Measurements from ENCODE around the gene ZNF319. TPM values are rescaled to one million over a fixed set of nuclear protein-coding genes. Genes with fewer than 3 reads are reported as not detected.

Gene ZNF319
- polyA plus RNA-seq, 1 donor (not counting 4 experiments of a cell fraction or from before 2014, with no cell fraction given), result 3.3 TPM

GRCh38 chr16:58000706-58001676 lies 519 bp upstream of the ZNF319 start, which contains the start of gene USB1:
Gene USB1 (plus strand): TSS chr16:58001407. CDS start chr16:58001484, 77 bp downstream.
- peak within 1 kb of the TSS; percentile 76 for H3K9ac ChIP-seq (ENCODE audit: control insufficient read depth, extremely low read depth, insufficient read depth, low read length)
- no peaks in the 10 kb centered on the region for H4K20me1 ChIP-seq (ENCODE audit: control insufficient read depth, extremely low read depth, insufficient read depth, low read length)
- DNase-seq (ENCODE audit: low read depth, low spot score) (peak; percentile 60), FAIRE-seq (no peak)
- peak within 1 kb of the TSS; percentile 90 for H2AFZ ChIP-seq (ENCODE audit: control insufficient read depth, low read length)
- H3K27me3 ChIP-seq (ENCODE audit: control insufficient read depth, extremely low read depth, insufficient read depth, low read length), result no peaks in the 10 kb centered on the region
- H3K9me3 ChIP-seq (ENCODE audit: control insufficient read depth, low read depth, low read length), result no peaks in the 10 kb centered on the region
- peak within 1 kb of the TSS; percentile 54 for H3K27ac ChIP-seq (ENCODE audit: control insufficient read depth, insufficient read depth, low read length)
- TF ChIP-seq EZH2 (IDR thresholded peaks at IDR 0.05; ENCODE audit: low read length) (no peak), CTCF (optimal IDR thresholded peaks at IDR 0.05 in 1 of 3, IDR thresholded peaks at IDR 0.05 in 1 of 3, conservative IDR thresholded peaks at IDR 0.05 in 1 of 3; ENCODE audit: extremely low read depth in 1 of 3, insufficient read depth in 2 of 3, low read length in 3 of 3) (peak in 2 of 3 experiments; percentile 63 to 75)
- peak within 1 kb of the TSS; percentile 75 to 96 (median 81) for H3K4me3 ChIP-seq (ENCODE audit: control insufficient read depth in 2 of 3, extremely low read depth in 1 of 3, insufficient read depth in 2 of 3, low read depth in 1 of 3, low read length in 3 of 3)
- H3K36me3 ChIP-seq (ENCODE audit: control insufficient read depth in 2 of 2, extremely low read depth in 1 of 2, insufficient read depth in 2 of 2, low read length in 2 of 2), result peaks cover 11 to 14% of the 10 kb centered on the region in 2 experiments
- H3K4me2 ChIP-seq (ENCODE audit: control insufficient read depth, extremely low read depth, insufficient read depth, low read depth, low read length), result peak within 1 kb of the TSS; percentile 94
- H3K4me1 ChIP-seq (ENCODE audit: control insufficient read depth, extremely low read depth, insufficient read depth, low read length), result peaks cover 29% of the 10 kb centered on the region
- no peaks in the 10 kb centered on the region for H3K9me1 ChIP-seq (ENCODE audit: control insufficient read depth, extremely low read depth, insufficient read depth, low read length)
- H3K79me2 ChIP-seq (ENCODE audit: control insufficient read depth, insufficient read depth, low read length), result peaks cover 17% of the 10 kb centered on the region
- dilution Hi-C loops (cut with MboI; ENCODE audit: extremely low pct_ligation_motif_present, low sequenced_read_pairs), result no loop called here

DNA sequence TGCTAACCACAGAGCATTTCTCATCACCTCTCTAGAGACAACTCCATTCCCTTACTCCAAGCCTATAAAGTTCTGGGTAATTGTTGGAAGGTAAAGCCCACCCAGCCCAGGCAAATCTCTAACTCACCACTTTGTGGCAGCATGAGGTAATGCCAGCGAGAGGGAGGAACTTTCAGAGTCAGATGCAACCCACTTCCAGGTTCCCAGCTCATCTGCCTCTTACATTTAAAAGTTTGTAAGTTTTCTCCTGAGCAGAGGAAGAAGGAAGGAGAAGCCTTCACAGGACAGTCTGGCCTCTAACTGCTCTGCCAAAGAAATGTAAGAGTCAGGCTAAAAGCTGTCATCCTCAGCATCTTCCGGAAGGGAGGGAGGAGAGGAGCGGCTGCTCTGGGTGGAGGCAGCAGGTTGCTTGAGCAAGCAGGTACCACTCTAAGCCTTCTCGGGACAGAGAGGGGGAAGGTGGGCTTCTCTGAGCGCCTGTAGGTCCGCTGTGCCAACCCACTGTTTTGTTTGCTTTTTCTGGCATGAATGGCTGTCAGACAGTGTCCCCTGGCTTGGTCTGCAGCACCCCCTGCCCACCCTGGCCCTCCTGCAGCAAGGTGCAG lies 1.0 kb downstream of the ZNF319 start:
- no peaks in the 10 kb centered on the region for H4K20me1 ChIP-seq (ENCODE audit: control insufficient read depth, extremely low read depth, insufficient read depth, low read length)
- H3K4me3 ChIP-seq (ENCODE audit: control insufficient read depth in 2 of 3, extremely low read depth in 1 of 3, insufficient read depth in 2 of 3, low read depth in 1 of 3, low read length in 3 of 3), result peak overlapping the region; percentile 56 to 81 (median 68)

More for the DNA sequence above, 1.0 kb downstream of the ZNF319 start:
- TF ChIP-seq CTCF (optimal IDR thresholded peaks at IDR 0.05 in 1 of 3, IDR thresholded peaks at IDR 0.05 in 1 of 3, conservative IDR thresholded peaks at IDR 0.05 in 1 of 3; ENCODE audit: extremely low read depth in 1 of 3, insufficient read depth in 2 of 3, low read length in 3 of 3), result peak in 2 of 3 experiments; percentile 5 to 17
- no peak for TF ChIP-seq EZH2 (IDR thresholded peaks at IDR 0.05; ENCODE audit: low read length)
- Histone ChIP-seq H3K79me2 (ENCODE audit: control insufficient read depth, insufficient read depth, low read length) (peaks cover 17% of the 10 kb centered on the region), H3K4me1 (ENCODE audit: control insufficient read depth, extremely low read depth, insufficient read depth, low read length) (peaks cover 29% of the 10 kb centered on the region), H3K4me2 (ENCODE audit: control insufficient read depth, extremely low read depth, insufficient read depth, low read depth, low read length) (peak overlapping the region; percentile 82), H3K36me3 (ENCODE audit: control insufficient read depth in 2 of 2, extremely low read depth in 1 of 2, insufficient read depth in 2 of 2, low read length in 2 of 2) (peaks cover 17 to 18% of the 10 kb centered on the region in 2 experiments), H3K9ac (ENCODE audit: control insufficient read depth, extremely low read depth, insufficient read depth, low read length) (peak overlapping the region; percentile 67), H3K9me3 (ENCODE audit: control insufficient read depth, low read depth, low read length) (no peaks in the 10 kb centered on the region), H3K27me3 (ENCODE audit: control insufficient read depth, extremely low read depth, insufficient read depth, low read length) (no peaks in the 10 kb centered on the region), H2AFZ (ENCODE audit: control insufficient read depth, low read length) (no peak overlapping the region), H3K27ac (ENCODE audit: control insufficient read depth, insufficient read depth, low read length) (no peak overlapping the region), H3K9me1 (ENCODE audit: control insufficient read depth, extremely low read depth, insufficient read depth, low read length) (peaks cover 2% of the 10 kb centered on the region)
- dilution Hi-C loops (cut with MboI; ENCODE audit: extremely low pct_ligation_motif_present, low sequenced_read_pairs), result no loop called here
- DNase-seq (ENCODE audit: low read depth, low spot score) (no peak), FAIRE-seq (peak; percentile 76)

Data from keratinocyte (primary cell).